Endothelial cell of umbilical vein (primary cell): ENCODE measurements around the gene LAMB4. TPM values are rescaled to one million over a fixed set of nuclear protein-coding genes. Genes with fewer than 3 reads are reported as not detected.

Source experiments
- BruUV-seq: library from RNA; stranded (reverse); fragments of 400-500 nt; replicated peaks from 2 replicates; lab custom pipeline; 2021; lab: Mats Ljungman, UMichigan
- CTCF ChIA-PET: fragments of 300-600, 350-600 bp; sonication (Branson Sonifier 250); formaldehyde crosslinking; loops from one replicate; lab custom pipeline; 2021; ENCODE audit warnings: antibody characterized with exemption, inconsistent platforms; lab: Charles Lee
- POLR2A ChIA-PET: fragments of 300-600, 350-600 bp; sonication (Branson Sonifier 250); formaldehyde crosslinking; loops from one replicate; lab custom pipeline; 2021; ENCODE audit warnings: antibody characterized with exemption, inconsistent platforms; lab: Charles Lee
- DNase-seq: peaks from one replicate; pipeline ENCODE4 v3.0.0-alpha.2; 2011; ENCODE audit warnings: low read depth, low spot score
- FAIRE-seq: peaks from 2 replicates; lab custom pipeline; 2011; peaks lifted over from hg19 to GRCh38; lab: Jason Lieb, UNC
- H2AFZ ChIP-seq: 2 replicates; pipeline ENCODE4 v1.6.0; 2012; ENCODE audit warnings: low read depth, low read length, control low read depth, inconsistent platforms
- H3K27ac ChIP-seq: 2 replicates; pipeline ENCODE4 v1.5.1; 2011; ENCODE audit warnings: low read depth, mild to moderate bottlenecking, control low read depth, low read length, moderate library complexity; ENCODE audit not compliant: insufficient read depth
- H3K27me3 ChIP-seq, 2 experiments: 2 replicates each; pipeline versions ENCODE4 v1.6.0 to v1.6.1; 2011; ENCODE audit warnings: low read length in 2 of 2, mixed read lengths in 1 of 2; ENCODE audit not compliant: control insufficient read depth in 2 of 2, insufficient read depth in 2 of 2
- H3K36me3 ChIP-seq, 2 experiments: 2 replicates in 1 of 2; 3 replicates in 1 of 2; pipeline ENCODE4 v1.5.1; 2011; ENCODE audit warnings: low read length in 2 of 2, mild to moderate bottlenecking in 1 of 2, moderate library complexity in 1 of 2; ENCODE audit not compliant: control insufficient read depth in 2 of 2, insufficient read depth in 2 of 2; ENCODE audit errors: extremely low read depth in 1 of 2
- H3K4me1 ChIP-seq: 3 replicates; pipeline ENCODE4 v1.5.1; 2011; ENCODE audit warnings: mild to moderate bottlenecking, low read length; ENCODE audit not compliant: control insufficient read depth, insufficient read depth; ENCODE audit errors: extremely low read depth
- H3K4me2 ChIP-seq: 2 replicates; pipeline ENCODE4 v1.6.1; 2011; ENCODE audit warnings: low read length, control low read depth, mixed read lengths; ENCODE audit not compliant: insufficient read depth
- H3K4me3 ChIP-seq, 3 experiments: fragments of 200-600 bp in 1 of 3; sonication (generic), shearing (Covaris generic) in 1 of 3; replicated peaks in 1 of 3; 2 replicates each; pipeline ENCODE4 v1.5.1; 2011 to 2016; ENCODE audit warnings: control low read depth in 3 of 3, low read length in 3 of 3, mild to moderate bottlenecking in 2 of 3, inconsistent platforms in 1 of 3, low read depth in 1 of 3, moderate library complexity in 1 of 3; ENCODE audit not compliant: insufficient read depth in 1 of 3
- H3K79me2 ChIP-seq: 2 replicates; pipeline ENCODE4 v1.6.0; 2012; ENCODE audit warnings: low read length, inconsistent platforms; ENCODE audit not compliant: control insufficient read depth, insufficient read depth
- H3K9ac ChIP-seq: replicated peaks from 2 replicates; pipeline ENCODE3; 2011; ENCODE audit warnings: low read length, control low read depth; ENCODE audit not compliant: insufficient read depth; ENCODE audit errors: extremely low read depth
- H3K9me1 ChIP-seq: replicated peaks from 3 replicates; pipeline ENCODE4 v1.6.0; 2011; ENCODE audit warnings: mild to moderate bottlenecking, low read length; ENCODE audit not compliant: control insufficient read depth, insufficient read depth; ENCODE audit errors: extremely low read depth
- H3K9me3 ChIP-seq: replicated peaks from 2 replicates; pipeline ENCODE4 v1.5.1; 2012; ENCODE audit warnings: low read length, inconsistent platforms; ENCODE audit not compliant: control insufficient read depth, insufficient read depth
- H4K20me1 ChIP-seq: replicated peaks from 2 replicates; pipeline ENCODE3; 2011; ENCODE audit warnings: mild to moderate bottlenecking, low read length; ENCODE audit not compliant: control insufficient read depth, insufficient read depth; ENCODE audit errors: extremely low read depth
- FOS ChIP-seq: IDR thresholded peaks from 2 replicates; pipeline ENCODE4 v1.6.1; 2011; ENCODE audit warnings: mild to moderate bottlenecking, low read length, moderate library complexity, borderline replicate concordance; ENCODE audit not compliant: insufficient read depth
- JUN ChIP-seq: IDR thresholded peaks from 2 replicates; pipeline ENCODE4 v1.6.1; 2011; ENCODE audit warnings: borderline replicate concordance, low read depth; ENCODE audit not compliant: insufficient read length, insufficient read depth
- MYC ChIP-seq: IDR thresholded peaks from one replicate; pipeline ENCODE4 v1.6.1; 2011; ENCODE audit warnings: mild to moderate bottlenecking, low read depth, low read length
- POLR2A ChIP-seq: IDR thresholded peaks from 2 replicates; pipeline ENCODE4 v1.6.1; 2012; ENCODE audit warnings: low read depth, mild to moderate bottlenecking, control low read depth, low read length
- dilution Hi-C: fragments of 300-500 bp; cut with MboI; formaldehyde crosslinking; loops from one replicate; pipeline ENCODE4 v1.15.0; 2019; ENCODE audit warnings: low sequenced_read_pairs; ENCODE audit not compliant: extremely low pct_ligation_motif_present
- intact Hi-C: fragments of 100-400 bp; cut with micrococcal nuclease; formaldehyde crosslinking; loops from one replicate; pipeline ENCODE4 v1.10.0; 2022
- polyA plus RNA-seq, 4 experiments: library from polyadenylated mRNA; depleted of rRNA in 3 of 4; stranded (reverse) in 3 of 4; unstranded in 1 of 4; fragments of >200 nt; gene quantifications; 2 replicates each; pipeline versions ENCODE4 v1.2.1 to v1.2.3, GENCODE V29; 2011 to 2012; ENCODE audit warnings: missing spikeins in 1 of 4
- total RNA-seq: library from RNA; stranded (reverse); gene quantifications from 2 replicates; pipeline ENCODE4 v1.2.3, GENCODE V29; 2021
- TF ChIP-seq, protein P1 (sequence below), 2 donors: IDR thresholded peaks; 1 replicate in 1 of 2; 2 replicates in 1 of 2; pipeline ENCODE4 v1.5.1; 2011; ENCODE audit warnings: low read length in 2 of 2, mild to moderate bottlenecking in 2 of 2, moderate library complexity in 2 of 2, control low read depth in 1 of 2, inconsistent platforms in 1 of 2, low read depth in 1 of 2; ENCODE audit not compliant: insufficient read depth in 1 of 2; ENCODE audit errors: extremely low read depth in 1 of 2

The LAMB4 gene
- total and polyA plus RNA-seq, 2 donors (not counting 3 experiments of a cell fraction or from before 2014, with no cell fraction given), result 0.15 to 0.20 TPM

DNA sequence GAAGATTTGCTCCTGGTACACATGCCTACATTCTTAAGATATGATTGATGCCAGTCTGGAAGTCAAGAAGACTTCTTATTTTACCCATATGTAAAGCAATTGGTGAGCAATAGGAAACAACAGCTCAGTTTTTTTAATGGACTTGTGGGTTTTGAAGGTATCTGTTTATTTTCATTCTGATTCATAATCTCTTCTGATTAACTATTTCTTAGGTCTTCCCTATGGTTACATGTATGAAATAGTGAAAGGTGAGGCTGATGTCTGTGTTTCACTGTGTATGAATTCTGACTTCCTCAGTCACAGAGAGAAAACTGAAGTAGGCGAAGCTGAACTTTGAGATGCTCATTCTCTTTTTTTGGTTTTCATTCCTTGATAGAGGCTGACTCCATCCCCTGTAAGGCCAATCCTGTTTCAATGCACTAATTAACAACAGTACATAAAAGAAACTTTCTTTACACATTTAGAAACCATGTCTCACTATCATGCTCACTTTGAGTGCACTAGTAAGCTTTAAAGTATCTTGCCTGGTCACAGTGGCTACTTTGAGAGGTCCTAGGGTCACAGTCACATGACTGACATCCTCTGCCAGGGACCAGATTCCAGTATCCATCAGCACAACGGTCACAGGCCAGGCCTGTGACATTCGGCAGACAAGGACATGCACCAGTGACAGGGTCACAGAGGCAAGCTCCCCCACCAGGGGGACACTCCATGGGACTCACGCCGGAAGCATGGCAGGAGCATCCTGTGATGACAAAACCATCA is 67.7 kb downstream of the LAMB4 start:
- DNase-seq, result no peak
- Histone ChIP-seq H3K9me1 (no peaks in the 10 kb centered on the region), H3K36me3 (no peaks in the 10 kb centered on the region), H3K27ac (no peak overlapping the region), H2AFZ (no peak overlapping the region), H3K9ac (no peak overlapping the region), H3K27me3 (no peaks in the 10 kb centered on the region), H3K4me2 (no peak overlapping the region), H3K79me2 (no peaks in the 10 kb centered on the region), H3K9me3 (no peaks in the 10 kb centered on the region), H4K20me1 (no peaks in the 10 kb centered on the region), H3K4me3 (no peak overlapping the region), H3K4me1 (peaks cover 14% of the 10 kb centered on the region)
- BruUV-seq, result no TSS peak
- TF ChIP-seq FOS (peak; percentile 15), JUN (no peak), POLR2A (no peak), MYC (no peak)
- TF ChIP-seq, protein P1, sequence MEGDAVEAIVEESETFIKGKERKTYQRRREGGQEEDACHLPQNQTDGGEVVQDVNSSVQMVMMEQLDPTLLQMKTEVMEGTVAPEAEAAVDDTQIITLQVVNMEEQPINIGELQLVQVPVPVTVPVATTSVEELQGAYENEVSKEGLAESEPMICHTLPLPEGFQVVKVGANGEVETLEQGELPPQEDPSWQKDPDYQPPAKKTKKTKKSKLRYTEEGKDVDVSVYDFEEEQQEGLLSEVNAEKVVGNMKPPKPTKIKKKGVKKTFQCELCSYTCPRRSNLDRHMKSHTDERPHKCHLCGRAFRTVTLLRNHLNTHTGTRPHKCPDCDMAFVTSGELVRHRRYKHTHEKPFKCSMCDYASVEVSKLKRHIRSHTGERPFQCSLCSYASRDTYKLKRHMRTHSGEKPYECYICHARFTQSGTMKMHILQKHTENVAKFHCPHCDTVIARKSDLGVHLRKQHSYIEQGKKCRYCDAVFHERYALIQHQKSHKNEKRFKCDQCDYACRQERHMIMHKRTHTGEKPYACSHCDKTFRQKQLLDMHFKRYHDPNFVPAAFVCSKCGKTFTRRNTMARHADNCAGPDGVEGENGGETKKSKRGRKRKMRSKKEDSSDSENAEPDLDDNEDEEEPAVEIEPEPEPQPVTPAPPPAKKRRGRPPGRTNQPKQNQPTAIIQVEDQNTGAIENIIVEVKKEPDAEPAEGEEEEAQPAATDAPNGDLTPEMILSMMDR (IDR thresholded peaks at IDR 0.05; ENCODE audit: extremely low read depth in 1 of 2, insufficient read depth in 1 of 2, low read depth in 1 of 2, low read length in 2 of 2), result no peak
- FAIRE-seq, result no peak
- dilution Hi-C loops, result no loop called here
- ChIA-PET CTCF (interaction anchor here (0.8 to 1.6 kb wide), 4 partner anchors 18 to 61 kb away, joined by 3 to 7 read pairs (median 4); no protein-coding TSS in a partner anchor), POLR2A (no interaction called here)
- intact Hi-C loops, result no loop called here
